ENCODE data around the gene PCDH9. TPM values are rescaled to one million over a fixed set of nuclear protein-coding genes. Genes with fewer than 3 reads are reported as not detected.

PCDH9 gene
- total and polyA plus RNA-seq, 8 donors = 0.46 to 3.8 (median 1.5) TPM

DNA sequence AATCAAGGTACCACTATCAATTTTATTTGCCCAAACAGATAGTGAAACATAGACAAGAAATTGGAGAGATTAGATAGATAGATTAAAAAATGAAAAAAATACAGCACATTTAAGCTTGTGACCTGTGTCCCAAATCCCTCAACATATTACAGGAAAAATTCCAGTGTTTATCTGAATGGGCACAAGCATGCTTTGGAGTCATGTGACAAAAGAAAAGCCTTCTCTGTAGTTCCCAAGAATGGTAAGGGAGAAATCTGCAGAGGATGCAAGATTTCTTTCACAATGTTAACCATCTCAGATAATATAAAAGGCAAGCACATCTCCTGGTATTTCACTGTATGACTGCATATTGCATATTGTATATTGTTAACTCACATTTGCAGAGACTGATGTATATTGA lies 168.0 kb downstream of the PCDH9 start:
- ATAC-seq (no peak), FAIRE-seq (no peak)
- TF ChIP-seq CTCF (IDR thresholded peaks at IDR 0.05) = no peak

DNA sequence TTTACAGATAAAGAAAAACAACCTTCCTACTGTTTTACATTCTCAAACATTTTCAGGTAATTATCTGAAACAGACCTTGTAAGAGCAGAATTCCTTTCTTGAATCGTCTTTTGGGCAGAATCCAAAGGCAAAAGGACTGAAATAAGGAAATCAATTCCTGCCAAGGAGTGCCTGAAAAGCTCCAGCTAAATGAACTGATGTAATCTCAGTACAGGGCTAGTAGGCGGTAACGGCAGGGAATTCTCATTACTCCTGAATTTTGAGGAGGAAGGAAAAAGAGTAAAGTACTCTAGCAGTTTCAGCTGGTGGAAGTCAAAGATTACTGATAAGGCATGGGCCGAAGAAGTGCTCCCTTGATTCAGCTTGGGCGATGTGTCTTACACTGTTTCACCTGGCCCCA lies 168.4 kb downstream of the PCDH9 start:
- intact Hi-C loops (cut with DNase I) = no loop called here
- H3K4me1 ChIP-seq = no peaks in the 10 kb centered on the region
- WGBS, 2 donors = 47 to 51% methylated on average over 5 of the region's 5 CpGs
- no peaks in the 10 kb centered on the region for H3K9me3 ChIP-seq
- ATAC-seq (no peak), FAIRE-seq (no peak), DNase-seq (no peak)
- H3K36me3 ChIP-seq = no peaks in the 10 kb centered on the region
- no peak for TF ChIP-seq CTCF (IDR thresholded peaks at IDR 0.05)
- H3K27ac ChIP-seq = no peak overlapping the region
- H3K4me3 ChIP-seq = no peak overlapping the region
- no peaks in the 10 kb centered on the region for H3K27me3 ChIP-seq

More for the DNA sequence above, 168.0 kb downstream of the PCDH9 start:
- Histone ChIP-seq H3K27ac (no peak overlapping the region), H3K27me3 (no peaks in the 10 kb centered on the region), H3K9me3 (no peaks in the 10 kb centered on the region), H3K4me3 (no peak overlapping the region), H3K36me3 (no peaks in the 10 kb centered on the region), H3K4me1 (no peaks in the 10 kb centered on the region)
- no peak for DNase-seq
- intact Hi-C loops (cut with DNase I) = no loop called here

DNA sequence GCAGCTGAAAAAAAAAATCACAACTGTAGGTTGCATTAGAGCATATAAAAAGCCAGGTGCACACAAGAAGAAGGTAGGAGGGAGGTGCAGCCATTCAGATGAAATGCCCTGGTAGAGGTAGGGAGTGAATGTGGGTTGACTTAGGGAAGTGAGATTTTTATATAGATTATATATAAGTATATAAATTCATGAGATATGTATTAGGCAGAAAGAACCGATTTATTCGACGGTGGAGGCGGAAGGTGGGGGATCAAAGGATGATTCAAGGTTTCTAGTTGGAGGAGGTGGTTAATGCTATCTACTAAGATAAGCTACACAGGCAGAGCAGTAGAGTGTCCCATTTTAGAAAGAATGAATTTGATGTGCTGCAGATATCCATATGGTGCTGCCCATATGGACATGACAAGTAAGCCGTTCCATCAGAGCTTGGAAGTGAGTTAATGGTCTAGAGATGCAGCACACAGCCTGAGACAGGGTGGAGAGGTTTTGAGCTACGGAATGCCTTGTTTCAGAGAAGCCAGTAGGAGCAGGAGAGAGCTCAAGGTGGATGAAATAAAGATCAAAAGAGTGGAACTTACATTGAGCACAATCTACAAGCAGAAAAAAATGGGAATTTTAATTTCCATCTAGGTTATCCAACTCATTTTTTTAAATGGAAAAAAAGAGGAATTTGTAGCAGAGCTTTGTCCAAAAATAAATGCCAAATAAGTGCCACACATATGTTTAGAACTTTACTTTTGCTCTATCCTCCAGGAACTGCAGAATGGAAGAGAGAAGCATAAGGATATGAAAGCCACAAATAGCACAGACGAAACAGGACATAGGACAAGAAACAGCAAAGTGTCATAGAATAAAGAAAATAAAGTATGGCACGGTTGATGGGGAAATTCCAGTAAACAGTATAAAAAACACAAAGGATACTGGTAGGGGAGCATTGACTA lies 177.3 kb downstream of the PCDH9 start:
- peaks cover 0 to 8% (median 6%) of the 10 kb centered on the region in 3 donors for H3K4me1 ChIP-seq
- no peak for FAIRE-seq
- DNase-seq = no peak
- TF ChIP-seq CTCF (IDR thresholded peaks at IDR 0.05) = no peak
- no peaks in the 10 kb centered on the region for H3K27me3 ChIP-seq
- WGBS, 2 donors = 87 to 92% methylated on average over 8 of the region's 8 CpGs
- no peak for ATAC-seq
- no peak overlapping the region for H3K27ac ChIP-seq
- intact Hi-C loops (cut with DNase I) = no loop called here
- H3K36me3 ChIP-seq = no peaks in the 10 kb centered on the region
- H3K4me3 ChIP-seq = no peak overlapping the region
- no peaks in the 10 kb centered on the region for H3K9me3 ChIP-seq

DNA sequence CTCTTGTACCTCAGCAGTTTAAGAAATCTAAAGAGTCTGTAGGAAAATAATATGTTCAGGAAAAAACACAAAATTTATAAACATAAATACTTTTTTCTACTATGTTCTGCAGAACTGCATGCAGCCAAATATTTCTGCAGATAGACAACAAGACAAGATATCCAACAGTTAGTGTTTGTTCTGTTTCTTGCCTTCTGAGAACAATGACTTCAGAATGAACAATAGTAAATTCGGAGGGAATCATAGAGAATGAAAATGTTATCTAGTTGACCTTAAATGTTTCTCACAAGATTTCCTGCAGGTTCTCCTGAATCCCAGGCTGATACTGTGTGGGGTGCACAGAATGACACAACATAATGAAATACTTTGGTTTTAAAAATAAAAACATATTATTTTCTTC lies 180.4 kb downstream of the PCDH9 start:
- Histone ChIP-seq H3K27me3 (no peaks in the 10 kb centered on the region), H3K27ac (no peak overlapping the region), H3K9me3 (no peaks in the 10 kb centered on the region), H3K36me3 (no peaks in the 10 kb centered on the region), H3K4me1 (peaks cover 0 to 9% (median 6%) of the 10 kb centered on the region in 3 donors), H3K4me3 (no peak overlapping the region)
- FAIRE-seq (no peak), ATAC-seq (no peak), DNase-seq (no peak)
- WGBS, 2 donors = 36 to 50% methylated on average over 1 of the region's 1 CpG
- intact Hi-C loops (cut with DNase I) = no loop called here
- TF ChIP-seq CTCF (IDR thresholded peaks at IDR 0.05) = no peak

GRCh38 chr13:67048821-67049150 lies 181.3 kb downstream of the PCDH9 start:
- H3K4me1 ChIP-seq = peaks cover 0 to 9% (median 6%) of the 10 kb centered on the region in 3 donors
- peak; percentile 65 to 83 (median 68) for ATAC-seq
- H3K27ac ChIP-seq = peak overlapping the region in 2 of 4 donors; percentile 47 to 70
- H3K27me3 ChIP-seq = no peaks in the 10 kb centered on the region
- intact Hi-C loops (cut with DNase I) = no loop called here
- TF ChIP-seq CTCF (IDR thresholded peaks at IDR 0.05) = no peak
- FAIRE-seq = no peak
- H3K4me3 ChIP-seq = no peak overlapping the region
- DNase-seq = peak in 1 of 6 donors; percentile 12
- 76 to 78% methylated on average over 2 of the region's 2 CpGs for WGBS, 2 donors
- no peaks in the 10 kb centered on the region for H3K9me3 ChIP-seq
- H3K36me3 ChIP-seq = no peaks in the 10 kb centered on the region
